ENCODE measurements around the gene SLC2A13. TPM values are rescaled to one million over a fixed set of nuclear protein-coding genes. Genes with fewer than 3 reads are reported as not detected.
"Not testable (repeated sequence)": the region's sequence is repeated elsewhere in the genome, so short reads cannot be mapped to it uniquely, and the experiment has no call there.

Gene SLC2A13
- total RNA-seq, 2 donors from 2014 or later = 14.5 to 20.0 TPM

- peaks cover 16 to 17% of the 10 kb centered on the region in 2 donors for H3K4me1 ChIP-seq (ENCODE audit: control insufficient read depth in 1 of 2, low read depth in 2 of 2)
- TF ChIP-seq CTCF (IDR thresholded peaks at IDR 0.05) = no peak
- no peaks in the 10 kb centered on the region for H3K9me3 ChIP-seq
- no peak overlapping the region for H3K27ac ChIP-seq
- no peak overlapping the region for H3K4me3 ChIP-seq
- no peaks in the 10 kb centered on the region for H3K36me3 ChIP-seq
- ATAC-seq (ENCODE audit: insufficient number of reproducible peaks, low FRiP score, low read depth) (no peak), DNase-seq (ENCODE audit: low spot score) (no peak)
- H3K27me3 ChIP-seq (replicated peaks; ENCODE audit: insufficient read depth) = no peaks in the 10 kb centered on the region
These were observed 71.7 kb downstream of the SLC2A13 start for GRCh38 chr12:40034156-40034555.

GRCh38 chr12:40033242-40033630, 72.6 kb downstream of the SLC2A13 start:
- no peaks in the 10 kb centered on the region for H3K9me3 ChIP-seq
- DNase-seq (ENCODE audit: low spot score) (no peak), ATAC-seq (ENCODE audit: insufficient number of reproducible peaks, low FRiP score, low read depth) (no peak)
- no peak for TF ChIP-seq CTCF (IDR thresholded peaks at IDR 0.05)
- H3K36me3 ChIP-seq = no peaks in the 10 kb centered on the region
- H3K4me3 ChIP-seq = no peak overlapping the region
- H3K27ac ChIP-seq = no peak overlapping the region
- H3K4me1 ChIP-seq (ENCODE audit: control insufficient read depth in 1 of 2, low read depth in 2 of 2) = peaks cover 16 to 17% of the 10 kb centered on the region in 2 donors
- H3K27me3 ChIP-seq (replicated peaks; ENCODE audit: insufficient read depth) = no peaks in the 10 kb centered on the region

- no peak for ATAC-seq (ENCODE audit: insufficient number of reproducible peaks, low FRiP score, low read depth)
- no peak for DNase-seq (ENCODE audit: low spot score)
- no peaks in the 10 kb centered on the region for H3K9me3 ChIP-seq
- H3K27ac ChIP-seq = no peak overlapping the region
- H3K4me1 ChIP-seq (ENCODE audit: control insufficient read depth in 1 of 2, low read depth in 2 of 2) = peaks cover 16 to 17% of the 10 kb centered on the region in 2 donors
- no peaks in the 10 kb centered on the region for H3K27me3 ChIP-seq (replicated peaks; ENCODE audit: insufficient read depth)
- TF ChIP-seq CTCF (IDR thresholded peaks at IDR 0.05) = no peak
- H3K36me3 ChIP-seq = no peaks in the 10 kb centered on the region
- H3K4me3 ChIP-seq = no peak overlapping the region
These were observed 73.2 kb downstream of the SLC2A13 start for GRCh38 chr12:40032433-40033241.

- H3K4me3 ChIP-seq = no peak overlapping the region
- no peaks in the 10 kb centered on the region for H3K9me3 ChIP-seq
- no peak for TF ChIP-seq CTCF (IDR thresholded peaks at IDR 0.05)
- peaks cover 16 to 17% of the 10 kb centered on the region in 2 donors for H3K4me1 ChIP-seq (ENCODE audit: control insufficient read depth in 1 of 2, low read depth in 2 of 2)
- no peak for DNase-seq (ENCODE audit: low spot score)
- no peaks in the 10 kb centered on the region for H3K27me3 ChIP-seq (replicated peaks; ENCODE audit: insufficient read depth)
- no peak overlapping the region for H3K27ac ChIP-seq
- no peak for ATAC-seq (ENCODE audit: insufficient number of reproducible peaks, low FRiP score, low read depth)
- H3K36me3 ChIP-seq = no peaks in the 10 kb centered on the region
These were observed 73.9 kb downstream of the SLC2A13 start for GRCh38 chr12:40031965-40032364.

GRCh38 chr12:40030970-40031369, 74.9 kb downstream of the SLC2A13 start:
- peaks cover 16 to 17% of the 10 kb centered on the region in 2 donors for H3K4me1 ChIP-seq (ENCODE audit: control insufficient read depth in 1 of 2, low read depth in 2 of 2)
- not testable (repeated sequence) for H3K9me3 ChIP-seq; ATAC-seq (ENCODE audit: insufficient number of reproducible peaks, low FRiP score, low read depth); DNase-seq (ENCODE audit: low spot score); H3K27me3 ChIP-seq (replicated peaks; ENCODE audit: insufficient read depth); H3K36me3 ChIP-seq; H3K27ac ChIP-seq; H3K4me3 ChIP-seq

Data from thoracic aorta (tissue), 2 donors.